GM18502 (cell line): Measurements from ENCODE around the gene PISD.

Experiments
- ATAC-seq: cut with Tn5 transposase; IDR thresholded peaks from one replicate; pipeline ENCODE4 v1.9.1; 2021; ENCODE audit warnings: mild to moderate bottlenecking; ENCODE audit not compliant: unreplicated experiment, poor library complexity

The PISD gene

GRCh38 chr22:31627223-31627731, 34.7 kb downstream of the PISD start:
- no peak for ATAC-seq

- ATAC-seq: no peak
Observed at GRCh38 chr22:31626427-31627150, 35.4 kb downstream of the PISD start.

- no peak for ATAC-seq
Observed at GRCh38 chr22:31625661-31626426, 36.2 kb downstream of the PISD start.

- no peak for ATAC-seq
Observed at GRCh38 chr22:31625257-31625640, 36.8 kb downstream of the PISD start.

GRCh38 chr22:31623592-31624304, 38.3 kb downstream of the PISD start:
- no peak for ATAC-seq

- no peak for ATAC-seq
Observed at GRCh38 chr22:31622980-31623379, 39.0 kb downstream of the PISD start.

GRCh38 chr22:31621507-31622124, 40.4 kb downstream of the PISD start:
- no peak for ATAC-seq

GRCh38 chr22:31620756-31621480, 41.1 kb downstream of the PISD start:
- no peak for ATAC-seq

GRCh38 chr22:31619611-31620300, 42.3 kb downstream of the PISD start:
- no peak for ATAC-seq

GRCh38 chr22:31618471-31619176, 43.4 kb downstream of the PISD start:
- no peak for ATAC-seq

- no peak for ATAC-seq
Observed at GRCh38 chr22:31618057-31618456, 44.0 kb downstream of the PISD start.

- no peak for ATAC-seq
Observed at GRCh38 chr22:31616315-31616980, 45.6 kb downstream of the PISD start.

- ATAC-seq: no peak
Observed at GRCh38 chr22:31615940-31616314, 46.1 kb downstream of the PISD start.

- no peak for ATAC-seq
Observed at GRCh38 chr22:31615491-31615860, 46.5 kb downstream of the PISD start.

GRCh38 chr22:31614781-31615490, 47.1 kb downstream of the PISD start:
- no peak for ATAC-seq

GRCh38 chr22:31613904-31614296, 48.1 kb downstream of the PISD start:
- ATAC-seq: no peak

- ATAC-seq: no peak
Observed at GRCh38 chr22:31613286-31613903, 48.6 kb downstream of the PISD start.
